ENCODE results near the gene STARD5. TPM values are rescaled to one million over a fixed set of nuclear protein-coding genes. Genes with fewer than 3 reads are reported as not detected.

The STARD5 gene
- total and polyA plus RNA-seq, 2 of the 8 experiments (the other 6 are each of a cell fraction or from before 2014, with no cell fraction given) = 5.5 to 10.4 TPM

DNA sequence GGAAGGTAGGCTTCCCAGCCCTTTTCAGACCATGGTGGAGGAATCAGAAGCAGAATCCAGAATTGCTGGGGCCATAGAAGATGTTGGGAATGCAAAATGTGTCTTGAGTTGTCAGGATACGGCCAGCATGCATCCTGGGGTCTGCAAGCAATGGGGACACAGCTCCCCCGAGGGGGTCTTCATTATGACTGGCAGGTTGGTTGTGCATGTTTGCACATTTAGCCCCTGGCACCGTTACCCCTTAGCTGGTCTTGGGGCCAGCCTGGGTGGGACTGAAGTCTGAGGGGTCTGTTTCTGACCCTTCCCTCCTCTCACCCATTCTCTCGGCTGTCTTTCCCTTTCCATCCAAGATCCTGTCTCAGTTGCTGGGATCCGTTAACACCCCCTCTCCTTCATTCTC is 50.7 kb downstream of the STARD5 start (continued):
- no peak for TF ChIP-seq BCL11A (IDR thresholded peaks at IDR 0.05; ENCODE audit: low read depth in 2 of 2, low read length in 2 of 2)
- no peak for TF ChIP-seq PHF8 (conservative IDR thresholded peaks at IDR 0.05; ENCODE audit: low read depth, low read length)

Data from H1 (cell line).